GM12878 (cell line): Measurements from ENCODE around the gene SPAG9.

Experiments
- EP300 ChIP-seq, 2 experiments: fragments of 150-350 bp in 1 of 2; IDR thresholded peaks; 2 replicates each; pipeline ENCODE4 v1.6.1; 2011 to 2012; ENCODE audit warnings: low read depth in 2 of 2, low read length in 2 of 2, borderline replicate concordance in 1 of 2, improper control_type of control experiment in 1 of 2, inconsistent platforms in 1 of 2; ENCODE audit not compliant: control insufficient read depth in 1 of 2
- RAD21 ChIP-seq: IDR thresholded peaks from 2 replicates; pipeline ENCODE4 v1.6.1; 2011; ENCODE audit warnings: mild to moderate bottlenecking, low read depth, low read length, moderate library complexity; ENCODE audit not compliant: insufficient read depth
- SIN3A ChIP-seq: IDR thresholded peaks from 2 replicates; pipeline ENCODE4 v1.6.1; 2012; ENCODE audit warnings: low read depth, low read length, improper control_type of control experiment
- SIX5 ChIP-seq: IDR thresholded peaks from 2 replicates; pipeline ENCODE4 v1.6.1; 2011; ENCODE audit warnings: mild to moderate bottlenecking, low read depth, low read length, moderate library complexity; ENCODE audit not compliant: severe bottlenecking
- SMAD1 ChIP-seq: fragments of 450-650 bp; IDR thresholded peaks from 2 replicates; pipeline ENCODE4 v1.6.1; 2018; ENCODE audit warnings: mild to moderate bottlenecking, low read depth; ENCODE audit not compliant: partially characterized antibody
- YY1 ChIP-seq: IDR thresholded peaks from 2 replicates; pipeline ENCODE4 v1.6.1; 2011; ENCODE audit warnings: low read depth, mild to moderate bottlenecking, low read length
- TF ChIP-seq, protein P1 (sequence below): IDR thresholded peaks from 2 replicates; pipeline ENCODE4 v1.6.1; 2011; ENCODE audit warnings: borderline replicate concordance, low read depth, mild to moderate bottlenecking, moderate library complexity, mixed read lengths, low read length; ENCODE audit not compliant: insufficient read depth; ENCODE audit errors: extremely low read length
- TF ChIP-seq, protein P2 (sequence below): IDR thresholded peaks from 2 replicates; pipeline ENCODE4 v1.6.1; 2012; ENCODE audit warnings: mild to moderate bottlenecking, low read depth, low read length
- TF ChIP-seq, protein P3 (sequence below), 3 experiments: IDR thresholded peaks in 2 of 3; conservative IDR thresholded peaks in 1 of 3; 2 replicates each; pipeline ENCODE4 v1.5.1; 2011; ENCODE audit warnings: low read depth in 3 of 3, low read length in 3 of 3, mild to moderate bottlenecking in 3 of 3, control low read depth in 2 of 3, moderate library complexity in 2 of 3, inconsistent platforms in 1 of 3, mixed read lengths in 1 of 3; ENCODE audit not compliant: control insufficient read depth in 2 of 3, insufficient read depth in 1 of 3; ENCODE audit errors: extremely low read depth in 1 of 3
- TF ChIP-seq, protein P4 (sequence below): IDR thresholded peaks from 2 replicates; pipeline ENCODE4 v1.6.1; 2011; ENCODE audit warnings: low read depth, mild to moderate bottlenecking, low read length, moderate library complexity, borderline replicate concordance; ENCODE audit errors: extremely low read depth

DNA sequence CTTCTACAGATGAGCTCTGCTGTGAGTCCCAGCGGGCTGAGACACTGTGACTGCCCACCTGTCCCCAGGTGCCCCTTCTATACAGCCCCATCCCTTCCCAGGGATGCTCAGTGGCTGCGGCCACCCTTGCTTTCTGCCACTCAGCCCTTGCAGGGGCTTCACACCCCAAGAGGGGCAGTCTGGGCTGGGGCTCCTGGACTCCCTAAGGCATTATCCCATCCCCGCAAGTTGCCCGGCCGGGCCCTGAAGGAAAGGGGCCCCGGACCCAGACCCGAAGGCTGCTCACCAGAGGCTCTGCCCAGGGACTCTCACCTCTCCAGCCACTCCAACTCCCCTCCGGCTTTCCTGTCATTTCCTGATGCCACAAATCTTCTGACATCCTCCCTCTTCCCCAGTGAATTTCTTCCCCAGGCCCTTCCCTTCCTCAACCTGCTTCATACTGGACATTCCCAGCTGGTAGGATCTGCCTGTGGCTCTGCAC lies 166.0 kb downstream of the SPAG9 start:
- TF ChIP-seq, protein P1, sequence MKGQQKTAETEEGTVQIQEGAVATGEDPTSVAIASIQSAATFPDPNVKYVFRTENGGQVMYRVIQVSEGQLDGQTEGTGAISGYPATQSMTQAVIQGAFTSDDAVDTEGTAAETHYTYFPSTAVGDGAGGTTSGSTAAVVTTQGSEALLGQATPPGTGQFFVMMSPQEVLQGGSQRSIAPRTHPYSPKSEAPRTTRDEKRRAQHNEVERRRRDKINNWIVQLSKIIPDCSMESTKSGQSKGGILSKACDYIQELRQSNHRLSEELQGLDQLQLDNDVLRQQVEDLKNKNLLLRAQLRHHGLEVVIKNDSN = no peak
- no peak for TF ChIP-seq RAD21
- TF ChIP-seq SMAD1 = no peak
- TF ChIP-seq, protein P2, sequence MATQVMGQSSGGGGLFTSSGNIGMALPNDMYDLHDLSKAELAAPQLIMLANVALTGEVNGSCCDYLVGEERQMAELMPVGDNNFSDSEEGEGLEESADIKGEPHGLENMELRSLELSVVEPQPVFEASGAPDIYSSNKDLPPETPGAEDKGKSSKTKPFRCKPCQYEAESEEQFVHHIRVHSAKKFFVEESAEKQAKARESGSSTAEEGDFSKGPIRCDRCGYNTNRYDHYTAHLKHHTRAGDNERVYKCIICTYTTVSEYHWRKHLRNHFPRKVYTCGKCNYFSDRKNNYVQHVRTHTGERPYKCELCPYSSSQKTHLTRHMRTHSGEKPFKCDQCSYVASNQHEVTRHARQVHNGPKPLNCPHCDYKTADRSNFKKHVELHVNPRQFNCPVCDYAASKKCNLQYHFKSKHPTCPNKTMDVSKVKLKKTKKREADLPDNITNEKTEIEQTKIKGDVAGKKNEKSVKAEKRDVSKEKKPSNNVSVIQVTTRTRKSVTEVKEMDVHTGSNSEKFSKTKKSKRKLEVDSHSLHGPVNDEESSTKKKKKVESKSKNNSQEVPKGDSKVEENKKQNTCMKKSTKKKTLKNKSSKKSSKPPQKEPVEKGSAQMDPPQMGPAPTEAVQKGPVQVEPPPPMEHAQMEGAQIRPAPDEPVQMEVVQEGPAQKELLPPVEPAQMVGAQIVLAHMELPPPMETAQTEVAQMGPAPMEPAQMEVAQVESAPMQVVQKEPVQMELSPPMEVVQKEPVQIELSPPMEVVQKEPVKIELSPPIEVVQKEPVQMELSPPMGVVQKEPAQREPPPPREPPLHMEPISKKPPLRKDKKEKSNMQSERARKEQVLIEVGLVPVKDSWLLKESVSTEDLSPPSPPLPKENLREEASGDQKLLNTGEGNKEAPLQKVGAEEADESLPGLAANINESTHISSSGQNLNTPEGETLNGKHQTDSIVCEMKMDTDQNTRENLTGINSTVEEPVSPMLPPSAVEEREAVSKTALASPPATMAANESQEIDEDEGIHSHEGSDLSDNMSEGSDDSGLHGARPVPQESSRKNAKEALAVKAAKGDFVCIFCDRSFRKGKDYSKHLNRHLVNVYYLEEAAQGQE = no peak
- TF ChIP-seq, protein P3, sequence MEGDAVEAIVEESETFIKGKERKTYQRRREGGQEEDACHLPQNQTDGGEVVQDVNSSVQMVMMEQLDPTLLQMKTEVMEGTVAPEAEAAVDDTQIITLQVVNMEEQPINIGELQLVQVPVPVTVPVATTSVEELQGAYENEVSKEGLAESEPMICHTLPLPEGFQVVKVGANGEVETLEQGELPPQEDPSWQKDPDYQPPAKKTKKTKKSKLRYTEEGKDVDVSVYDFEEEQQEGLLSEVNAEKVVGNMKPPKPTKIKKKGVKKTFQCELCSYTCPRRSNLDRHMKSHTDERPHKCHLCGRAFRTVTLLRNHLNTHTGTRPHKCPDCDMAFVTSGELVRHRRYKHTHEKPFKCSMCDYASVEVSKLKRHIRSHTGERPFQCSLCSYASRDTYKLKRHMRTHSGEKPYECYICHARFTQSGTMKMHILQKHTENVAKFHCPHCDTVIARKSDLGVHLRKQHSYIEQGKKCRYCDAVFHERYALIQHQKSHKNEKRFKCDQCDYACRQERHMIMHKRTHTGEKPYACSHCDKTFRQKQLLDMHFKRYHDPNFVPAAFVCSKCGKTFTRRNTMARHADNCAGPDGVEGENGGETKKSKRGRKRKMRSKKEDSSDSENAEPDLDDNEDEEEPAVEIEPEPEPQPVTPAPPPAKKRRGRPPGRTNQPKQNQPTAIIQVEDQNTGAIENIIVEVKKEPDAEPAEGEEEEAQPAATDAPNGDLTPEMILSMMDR (IDR thresholded peaks at IDR 0.05 in 2 of 3, conservative IDR thresholded peaks at IDR 0.05 in 1 of 3; ENCODE audit: control insufficient read depth in 2 of 3, extremely low read depth in 1 of 3, insufficient read depth in 1 of 3, low read depth in 3 of 3, low read length in 3 of 3) = no peak
- no peak for TF ChIP-seq EP300 (IDR thresholded peaks at IDR 0.05; ENCODE audit: borderline replicate concordance in 1 of 2, control insufficient read depth in 1 of 2, low read depth in 2 of 2, low read length in 2 of 2)
- TF ChIP-seq, protein P4, sequence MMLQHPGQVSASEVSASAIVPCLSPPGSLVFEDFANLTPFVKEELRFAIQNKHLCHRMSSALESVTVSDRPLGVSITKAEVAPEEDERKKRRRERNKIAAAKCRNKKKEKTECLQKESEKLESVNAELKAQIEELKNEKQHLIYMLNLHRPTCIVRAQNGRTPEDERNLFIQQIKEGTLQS = no peak
- TF ChIP-seq SIX5 = no peak
- no peak for TF ChIP-seq SIN3A
- no peak for TF ChIP-seq YY1
